Osteoblast (primary cell): ENCODE results near the gene P3H2. TPM values are rescaled to one million over a fixed set of nuclear protein-coding genes. Genes with fewer than 3 reads are reported as not detected.

Source experiments
- DNase-seq: peaks from one replicate; pipeline ENCODE4 v3.0.0; 2011; ENCODE audit warnings: low spot score, mixed read lengths; ENCODE audit not compliant: insufficient read length; ENCODE audit errors: missing footprints
- H2AFZ ChIP-seq: 2 replicates; pipeline ENCODE4 v1.6.0; 2011; ENCODE audit warnings: mild to moderate bottlenecking, low read length
- H3K27ac ChIP-seq: 2 replicates; pipeline ENCODE4 v1.5.1; 2011; ENCODE audit warnings: mild to moderate bottlenecking, low read depth, low read length, moderate library complexity
- H3K27me3 ChIP-seq: 2 replicates; pipeline ENCODE4 v1.6.0; 2012; ENCODE audit warnings: mild to moderate bottlenecking, control low read depth, inconsistent platforms, low read length, moderate library complexity; ENCODE audit not compliant: insufficient read depth
- H3K36me3 ChIP-seq: 2 replicates; pipeline ENCODE4 v1.5.1; 2011; ENCODE audit warnings: mild to moderate bottlenecking, low read length, control low read depth, moderate library complexity; ENCODE audit not compliant: insufficient read depth
- H3K4me1 ChIP-seq: 2 replicates; pipeline ENCODE4 v1.5.1; 2011; ENCODE audit warnings: mild to moderate bottlenecking, low read length, control low read depth, moderate library complexity; ENCODE audit not compliant: insufficient read depth
- H3K4me2 ChIP-seq: 2 replicates; pipeline ENCODE4 v1.6.0; 2011; ENCODE audit warnings: mild to moderate bottlenecking, low read length; ENCODE audit not compliant: insufficient read depth
- H3K4me3 ChIP-seq: fragments of 200-600 bp; sonication (generic); 3 replicates; pipeline ENCODE4 v1.5.1; 2012; ENCODE audit warnings: mild to moderate bottlenecking, low read length, inconsistent platforms; ENCODE audit not compliant: insufficient read depth
- H3K79me2 ChIP-seq: 2 replicates; pipeline ENCODE4 v1.6.0; 2012; ENCODE audit warnings: mild to moderate bottlenecking, low read length, control low read depth, inconsistent platforms; ENCODE audit not compliant: insufficient read depth
- H3K9me3 ChIP-seq: 2 replicates; pipeline ENCODE4 v1.5.1; 2011; ENCODE audit warnings: low read depth, low read length, control low read depth
- H4K20me1 ChIP-seq: 2 replicates; pipeline ENCODE4 v1.6.0; 2012; ENCODE audit warnings: mild to moderate bottlenecking, low read length, control low read depth; ENCODE audit not compliant: insufficient read depth
- CTCF ChIP-seq: IDR thresholded peaks from 2 replicates; pipeline ENCODE4 v1.5.1; 2011; ENCODE audit warnings: mild to moderate bottlenecking, low read depth, low read length, moderate library complexity; ENCODE audit errors: extremely low read depth
- total RNA-seq: library from RNA; depleted of rRNA; stranded (reverse); fragments of >200 nt; gene quantifications from 2 replicates; pipeline ENCODE4 v1.2.3, GENCODE V29; 2012

The P3H2 gene
- total RNA-seq, 1 donor, result 13.4 TPM

- no peaks in the 10 kb centered on the region for H4K20me1 ChIP-seq
- no peaks in the 10 kb centered on the region for H3K27me3 ChIP-seq
- no peaks in the 10 kb centered on the region for H3K36me3 ChIP-seq
- H3K4me2 ChIP-seq, result peak overlapping the region; percentile 7
- H3K4me1 ChIP-seq, result peaks cover 37% of the 10 kb centered on the region
- no peaks in the 10 kb centered on the region for H3K9me3 ChIP-seq
- H3K4me3 ChIP-seq, result no peak overlapping the region
- no peak overlapping the region for H2AFZ ChIP-seq
- TF ChIP-seq CTCF, result no peak
- peak overlapping the region; percentile 47 for H3K27ac ChIP-seq
- H3K79me2 ChIP-seq, result no peaks in the 10 kb centered on the region
- no peak for DNase-seq
Observed at GRCh38 chr3:190059242-190059590, 61.5 kb downstream of the P3H2 start.

GRCh38 chr3:190058521-190059241, 62.0 kb downstream of the P3H2 start:
- H3K9me3 ChIP-seq, result no peaks in the 10 kb centered on the region
- peaks cover 41% of the 10 kb centered on the region for H3K4me1 ChIP-seq
- H4K20me1 ChIP-seq, result no peaks in the 10 kb centered on the region
- TF ChIP-seq CTCF, result no peak
- H2AFZ ChIP-seq, result peak overlapping the region; percentile 38
- H3K27me3 ChIP-seq, result no peaks in the 10 kb centered on the region
- H3K27ac ChIP-seq, result peak overlapping the region; percentile 47
- peak overlapping the region; percentile 7 for H3K4me2 ChIP-seq
- H3K4me3 ChIP-seq, result no peak overlapping the region
- no peaks in the 10 kb centered on the region for H3K79me2 ChIP-seq
- H3K36me3 ChIP-seq, result no peaks in the 10 kb centered on the region
- DNase-seq, result no peak

GRCh38 chr3:190056742-190057141, 64.0 kb downstream of the P3H2 start:
- no peak overlapping the region for H3K27ac ChIP-seq
- H3K36me3 ChIP-seq, result no peaks in the 10 kb centered on the region
- no peak overlapping the region for H3K4me3 ChIP-seq
- no peak overlapping the region for H2AFZ ChIP-seq
- H3K4me1 ChIP-seq, result peaks cover 38% of the 10 kb centered on the region
- no peak for DNase-seq
- H3K9me3 ChIP-seq, result no peaks in the 10 kb centered on the region
- TF ChIP-seq CTCF, result no peak
- H4K20me1 ChIP-seq, result no peaks in the 10 kb centered on the region
- H3K79me2 ChIP-seq, result no peaks in the 10 kb centered on the region
- no peaks in the 10 kb centered on the region for H3K27me3 ChIP-seq
- no peak overlapping the region for H3K4me2 ChIP-seq

GRCh38 chr3:190055773-190056172, 64.9 kb downstream of the P3H2 start:
- TF ChIP-seq CTCF, result no peak
- H3K79me2 ChIP-seq, result no peaks in the 10 kb centered on the region

More at GRCh38 chr3:190055773-190056172, 64.9 kb downstream of the P3H2 start:
- Histone ChIP-seq H3K4me3 (no peak overlapping the region), H3K4me1 (peaks cover 38% of the 10 kb centered on the region), H3K27me3 (no peaks in the 10 kb centered on the region), H4K20me1 (no peaks in the 10 kb centered on the region), H3K4me2 (no peak overlapping the region), H2AFZ (no peak overlapping the region), H3K27ac (no peak overlapping the region), H3K36me3 (no peaks in the 10 kb centered on the region), H3K9me3 (no peaks in the 10 kb centered on the region)
- DNase-seq, result no peak
